Large intestine (tissue), 3 donors: ENCODE results near the gene CCDC146. TPM values are rescaled to one million over a fixed set of nuclear protein-coding genes. Genes with fewer than 3 reads are reported as not detected.

Experiments used
- DNase-seq, 2 donors: peaks; one replicate each; pipeline versions ENCODE4 v3.0.0 to v3.0.0-alpha.2; 2013
- H3K27ac ChIP-seq: one replicate; pipeline ENCODE4 v1.5.1; 2013; ENCODE audit warnings: low read length
- H3K27me3 ChIP-seq: 2 replicates; pipeline ENCODE4 v1.6.1; 2013; ENCODE audit warnings: low read length; ENCODE audit not compliant: control insufficient read depth, insufficient read depth
- H3K36me3 ChIP-seq: 2 replicates; pipeline ENCODE4 v1.6.1; 2013; ENCODE audit warnings: low read length; ENCODE audit not compliant: control insufficient read depth, insufficient read depth
- H3K4me1 ChIP-seq: one replicate; pipeline ENCODE4 v1.6.1; 2013; ENCODE audit warnings: low read length; ENCODE audit not compliant: control insufficient read depth, insufficient read depth
- H3K4me3 ChIP-seq: one replicate; pipeline ENCODE4 v1.5.1; 2013; ENCODE audit warnings: low read length
- H3K9me3 ChIP-seq: one replicate; pipeline ENCODE4 v1.6.1; 2013; ENCODE audit warnings: mild to moderate bottlenecking, low read depth, low read length, moderate library complexity; ENCODE audit not compliant: control insufficient read depth
- WGBS: methylation state at CpG from one replicate; pipeline ENCODE4 v1.1.5; 2013; ENCODE audit warnings: low lambda C conversion rate; ENCODE audit not compliant: insufficient coverage; 5-methylcytosine and 5-hydroxymethylcytosine counted together
- polyA plus RNA-seq: library from polyadenylated mRNA; unstranded; fragments of 120-200 nt; gene quantifications from one replicate; pipeline ENCODE4 v1.2.1, GENCODE V29; 2013

The CCDC146 gene
- polyA plus RNA-seq, 1 donor, result 13.4 TPM

DNA sequence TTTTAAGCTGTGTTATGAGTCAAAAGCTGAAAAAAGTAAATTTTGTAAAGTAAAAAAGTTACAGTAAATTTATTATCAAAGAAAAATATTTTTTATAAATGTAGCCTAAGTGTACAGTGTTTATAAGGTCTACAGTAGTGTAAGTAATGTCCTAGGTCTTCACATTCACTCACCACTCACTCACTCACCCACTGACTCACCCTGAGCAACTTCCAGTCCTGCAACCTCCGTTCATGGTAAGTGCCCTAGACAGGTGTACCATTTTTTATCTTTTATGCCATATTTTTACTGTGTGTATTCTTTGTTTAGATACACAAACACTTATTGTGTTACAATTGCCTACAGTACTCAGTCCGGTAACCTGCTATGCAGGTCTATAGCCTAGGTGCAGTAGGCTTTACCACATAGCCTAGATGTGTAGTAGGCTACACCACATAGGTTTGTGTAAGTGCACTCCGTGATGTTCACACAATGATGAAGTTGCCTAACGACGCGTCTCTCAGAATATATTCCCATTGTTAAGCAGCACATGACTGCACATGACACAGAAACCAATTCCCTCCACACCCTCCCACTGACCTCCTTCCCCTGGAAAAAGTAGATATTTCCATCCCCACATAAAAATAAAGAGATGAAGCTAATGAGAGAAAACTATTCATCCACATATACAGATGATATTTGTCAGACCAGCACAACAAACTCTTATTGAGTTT is 122.0 kb downstream of the CCDC146 start:
- WGBS, result no CpG with 5 or more reads among the region's 6 CpGs
- no peaks in the 10 kb centered on the region for H3K36me3 ChIP-seq
- no peaks in the 10 kb centered on the region for H3K27me3 ChIP-seq
- H3K27ac ChIP-seq, result no peak overlapping the region
- H3K4me3 ChIP-seq, result no peak overlapping the region
- no peaks in the 10 kb centered on the region for H3K9me3 ChIP-seq
- peaks cover 3% of the 10 kb centered on the region for H3K4me1 ChIP-seq
- no peak for DNase-seq

DNA sequence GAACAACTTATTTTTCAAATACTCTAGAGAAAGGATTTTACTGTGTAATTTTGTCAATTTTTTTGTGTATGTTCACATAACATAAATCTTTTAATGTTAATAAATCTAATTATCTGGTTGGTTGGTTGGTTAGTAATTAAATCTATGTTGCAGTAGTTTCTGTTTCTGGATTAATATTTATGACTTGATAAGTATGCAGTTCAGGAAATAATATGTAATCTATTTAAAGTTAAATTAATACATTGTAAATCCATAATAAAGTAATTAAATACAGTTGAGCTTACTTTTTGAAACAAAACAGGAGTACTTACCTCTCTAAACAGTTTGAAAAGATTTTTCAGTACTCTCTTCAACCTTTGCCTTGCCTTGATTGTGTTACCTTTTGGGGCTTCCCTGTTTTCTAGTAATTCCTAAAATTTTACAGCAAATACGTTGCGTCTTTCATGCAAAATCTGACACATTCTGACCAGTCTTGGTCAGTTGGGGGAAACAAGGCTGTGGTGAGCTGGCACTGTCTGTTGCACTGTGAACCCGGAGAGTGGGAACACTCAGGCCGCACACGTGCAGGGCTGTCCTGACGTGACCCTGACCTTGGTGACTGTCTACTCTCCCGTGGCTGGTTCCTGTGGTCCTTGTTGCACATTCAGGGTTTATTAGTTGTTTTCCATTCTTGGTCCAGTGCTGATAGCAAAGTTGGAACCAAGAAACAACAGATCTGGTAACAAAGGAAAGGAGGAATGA is 122.8 kb downstream of the CCDC146 start:
- no peak overlapping the region for H3K4me3 ChIP-seq
- peak in 1 of 2 donors; percentile 14 for DNase-seq
- H3K27me3 ChIP-seq, result no peaks in the 10 kb centered on the region
- H3K36me3 ChIP-seq, result no peaks in the 10 kb centered on the region
- H3K27ac ChIP-seq, result no peak overlapping the region
- peaks cover 3% of the 10 kb centered on the region for H3K4me1 ChIP-seq
- H3K9me3 ChIP-seq, result no peaks in the 10 kb centered on the region
- WGBS, result no CpG with 5 or more reads among the region's 7 CpGs

DNA sequence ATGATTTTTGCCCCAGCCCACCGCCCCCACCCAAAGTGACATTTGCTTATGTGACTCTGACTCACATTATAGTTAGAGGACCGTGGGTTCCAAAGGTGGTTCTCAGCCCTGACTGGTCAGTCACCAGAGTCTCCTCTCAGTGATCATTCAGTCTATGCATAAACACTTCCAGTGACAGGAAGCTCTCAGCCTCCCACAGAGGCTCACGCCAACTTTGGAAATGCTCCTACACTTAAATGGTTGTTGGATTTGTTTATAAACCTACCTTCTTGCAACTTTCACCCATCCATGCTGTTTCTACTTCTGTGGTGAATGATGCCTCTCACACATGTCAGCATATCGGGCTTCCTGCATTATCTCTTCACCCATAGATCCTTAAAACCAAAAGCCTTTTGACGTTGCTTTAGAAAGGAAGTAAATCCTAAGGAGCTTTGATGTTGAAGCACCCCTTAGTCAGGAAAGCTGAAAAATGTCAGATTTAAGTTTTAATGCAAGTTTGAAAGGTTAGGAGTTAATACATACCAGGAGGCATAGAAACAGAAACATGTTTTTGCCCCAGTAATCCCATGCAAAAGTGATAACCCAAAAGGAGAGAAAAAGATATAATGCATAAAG is 123.7 kb downstream of the CCDC146 start:
- DNase-seq, result no peak
- no peaks in the 10 kb centered on the region for H3K9me3 ChIP-seq
- WGBS, result no CpG with 5 or more reads among the region's 5 CpGs
- no peaks in the 10 kb centered on the region for H3K36me3 ChIP-seq
- H3K27ac ChIP-seq, result no peak overlapping the region
- H3K4me3 ChIP-seq, result no peak overlapping the region
- peaks cover 3% of the 10 kb centered on the region for H3K4me1 ChIP-seq
- no peaks in the 10 kb centered on the region for H3K27me3 ChIP-seq

DNA sequence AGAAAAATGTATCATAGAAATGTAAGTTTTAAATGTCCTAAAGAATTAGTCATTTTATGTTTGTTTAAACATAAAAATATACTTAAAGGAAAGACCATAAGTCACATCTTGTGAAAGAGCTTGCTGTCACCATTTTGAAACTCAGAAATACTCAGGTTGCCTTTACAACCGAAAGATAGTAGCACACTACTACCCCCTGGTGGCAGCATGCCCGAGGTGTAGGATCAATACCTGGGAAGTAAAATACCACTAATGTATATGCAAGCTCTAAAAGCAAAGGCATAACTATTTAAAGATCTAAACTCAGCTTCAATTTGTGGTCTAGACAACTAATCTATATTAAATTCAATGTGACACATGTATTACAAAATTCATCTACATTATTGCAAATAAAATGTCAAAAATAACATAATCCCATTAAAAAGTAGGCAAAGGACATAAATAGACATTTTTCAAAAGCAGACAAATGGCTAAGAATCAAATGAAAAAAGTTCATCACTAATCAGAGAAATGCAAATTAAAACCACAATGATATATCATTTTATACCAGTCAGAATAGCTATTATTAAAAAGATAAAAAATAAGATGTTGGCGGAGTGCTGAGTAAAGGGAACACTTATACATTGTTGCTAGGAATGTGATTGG is 124.9 kb downstream of the CCDC146 start:
- WGBS, result 0% methylated on average over 1 of the region's 3 CpGs

DNA sequence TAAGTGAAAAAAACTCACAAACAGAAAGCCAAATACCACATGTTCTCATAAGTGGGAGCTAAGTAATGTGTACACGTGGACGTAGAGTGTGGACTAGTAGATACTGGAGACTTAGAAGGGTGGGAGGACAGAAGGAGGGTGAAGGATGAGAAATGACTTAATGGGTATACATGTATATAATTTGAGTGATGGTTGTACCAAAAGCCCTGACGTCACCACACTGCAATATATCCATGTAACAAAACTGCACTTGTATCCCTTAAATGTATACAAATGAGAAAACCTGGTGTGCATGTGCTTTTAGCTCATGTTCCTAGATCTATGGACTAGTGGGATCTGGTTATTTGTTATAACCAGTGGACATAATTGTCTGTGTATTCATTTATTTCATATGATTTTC is 125.7 kb downstream of the CCDC146 start:
- no peaks in the 10 kb centered on the region for H3K27me3 ChIP-seq
- no peaks in the 10 kb centered on the region for H3K9me3 ChIP-seq
- WGBS, result no CpG with 5 or more reads among the region's 3 CpGs
- H3K27ac ChIP-seq, result no peak overlapping the region
- no peak overlapping the region for H3K4me3 ChIP-seq
- no peaks in the 10 kb centered on the region for H3K4me1 ChIP-seq
- DNase-seq, result no peak
- no peaks in the 10 kb centered on the region for H3K36me3 ChIP-seq

More for the DNA sequence above, 124.9 kb downstream of the CCDC146 start:
- H3K27me3 ChIP-seq, result no peaks in the 10 kb centered on the region
- H3K9me3 ChIP-seq, result no peaks in the 10 kb centered on the region
- peak; percentile 51 to 58 for DNase-seq
- H3K36me3 ChIP-seq, result no peaks in the 10 kb centered on the region
- peaks cover under 1% of the 10 kb centered on the region for H3K4me1 ChIP-seq
- H3K27ac ChIP-seq, result no peak overlapping the region
- H3K4me3 ChIP-seq, result no peak overlapping the region

DNA sequence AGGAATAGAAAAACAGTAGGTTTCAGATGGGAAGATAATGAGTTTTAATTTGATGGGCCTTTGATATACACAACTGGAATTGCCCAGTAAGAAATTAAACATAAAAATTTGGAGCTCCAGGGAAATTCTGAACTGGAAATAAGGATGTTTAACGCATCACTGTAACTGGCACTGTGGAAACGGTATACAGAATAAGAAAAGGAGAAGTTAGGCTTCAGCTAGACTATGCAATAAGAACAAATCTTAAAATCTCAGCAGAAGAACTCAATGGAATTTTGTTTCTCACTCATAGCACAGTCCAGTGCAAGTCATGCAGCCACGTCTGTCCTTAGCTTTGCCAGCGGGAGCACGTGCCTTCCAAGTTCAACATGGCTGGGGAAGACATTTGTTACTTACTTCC is 130.1 kb downstream of the CCDC146 start:
- DNase-seq, result no peak
- Histone ChIP-seq H3K9me3 (no peaks in the 10 kb centered on the region), H3K4me3 (no peak overlapping the region), H3K27me3 (no peaks in the 10 kb centered on the region), H3K27ac (no peak overlapping the region), H3K36me3 (no peaks in the 10 kb centered on the region), H3K4me1 (no peaks in the 10 kb centered on the region)
- WGBS, result 95% methylated on average over 4 of the region's 5 CpGs

DNA sequence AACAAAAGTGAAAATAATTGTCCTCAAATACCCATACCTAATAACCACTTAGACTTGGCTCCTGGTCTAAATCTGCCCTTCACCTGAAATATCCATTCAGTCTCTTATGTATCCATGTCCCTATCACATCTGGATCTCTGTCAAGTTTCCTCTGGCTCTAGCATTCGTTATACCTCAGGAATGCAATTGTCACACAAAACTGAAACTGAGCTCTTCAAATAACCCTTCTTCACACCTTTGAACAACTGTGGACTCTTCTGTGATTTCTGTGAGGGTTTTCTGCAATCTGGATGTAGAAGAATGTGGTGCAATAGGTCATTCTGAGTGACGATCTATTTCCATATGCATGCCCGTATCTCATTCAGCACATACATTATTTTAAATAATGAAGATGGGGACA is 130.7 kb downstream of the CCDC146 start:
- DNase-seq, result no peak
- H3K27me3 ChIP-seq, result no peaks in the 10 kb centered on the region
- H3K4me1 ChIP-seq, result no peaks in the 10 kb centered on the region
- no peaks in the 10 kb centered on the region for H3K36me3 ChIP-seq
- H3K27ac ChIP-seq, result no peak overlapping the region
- WGBS, result 100% methylated on average over 1 of the region's 3 CpGs
- no peak overlapping the region for H3K4me3 ChIP-seq
- no peaks in the 10 kb centered on the region for H3K9me3 ChIP-seq

DNA sequence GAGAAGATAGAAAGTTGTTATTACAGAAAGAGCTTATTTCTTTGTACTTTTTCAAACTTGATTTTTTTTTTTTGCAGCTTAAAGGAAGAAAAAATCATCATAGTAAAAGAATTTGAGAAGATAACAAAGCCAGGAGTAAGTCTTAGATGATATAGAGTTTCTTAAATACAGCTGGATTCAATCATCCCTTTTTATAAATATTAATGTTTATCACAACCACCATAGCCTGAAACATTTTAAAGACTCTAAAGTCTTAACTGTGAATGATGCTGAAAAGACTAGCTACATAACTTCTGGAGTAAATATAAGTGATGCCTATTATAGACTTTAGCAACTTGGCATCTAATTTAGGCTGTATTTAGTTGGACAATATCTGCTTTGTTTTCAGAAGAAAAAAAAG is 132.0 kb downstream of the CCDC146 start:
- Histone ChIP-seq H3K4me3 (no peak overlapping the region), H3K4me1 (no peaks in the 10 kb centered on the region), H3K9me3 (no peaks in the 10 kb centered on the region), H3K27me3 (no peaks in the 10 kb centered on the region), H3K36me3 (no peaks in the 10 kb centered on the region), H3K27ac (no peak overlapping the region)
- no peak for DNase-seq

DNA sequence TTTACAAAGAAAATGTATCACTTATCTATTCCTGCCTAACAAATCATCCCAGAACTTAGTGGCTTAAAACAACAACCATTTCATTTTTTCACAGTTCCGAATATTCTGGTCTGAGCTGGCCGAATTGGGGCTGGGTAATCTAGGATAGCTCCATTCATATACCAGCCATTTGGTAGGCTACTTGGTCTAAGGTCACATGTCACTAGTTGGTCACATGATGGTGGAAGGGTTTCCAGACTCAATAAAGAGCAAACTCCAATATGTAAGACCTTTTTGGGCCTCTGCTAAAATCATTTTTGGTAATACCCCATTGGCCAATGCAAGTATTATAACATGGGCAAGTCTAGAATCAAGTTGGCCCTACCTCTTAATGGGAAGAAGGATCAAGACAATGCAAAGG is 132.5 kb downstream of the CCDC146 start:
- WGBS, result no CpG with 5 or more reads among the region's 2 CpGs
- H3K27ac ChIP-seq, result no peak overlapping the region
- no peaks in the 10 kb centered on the region for H3K9me3 ChIP-seq
- no peak overlapping the region for H3K4me3 ChIP-seq
- DNase-seq, result no peak
- H3K36me3 ChIP-seq, result no peaks in the 10 kb centered on the region
- H3K4me1 ChIP-seq, result no peaks in the 10 kb centered on the region
- H3K27me3 ChIP-seq, result no peaks in the 10 kb centered on the region

DNA sequence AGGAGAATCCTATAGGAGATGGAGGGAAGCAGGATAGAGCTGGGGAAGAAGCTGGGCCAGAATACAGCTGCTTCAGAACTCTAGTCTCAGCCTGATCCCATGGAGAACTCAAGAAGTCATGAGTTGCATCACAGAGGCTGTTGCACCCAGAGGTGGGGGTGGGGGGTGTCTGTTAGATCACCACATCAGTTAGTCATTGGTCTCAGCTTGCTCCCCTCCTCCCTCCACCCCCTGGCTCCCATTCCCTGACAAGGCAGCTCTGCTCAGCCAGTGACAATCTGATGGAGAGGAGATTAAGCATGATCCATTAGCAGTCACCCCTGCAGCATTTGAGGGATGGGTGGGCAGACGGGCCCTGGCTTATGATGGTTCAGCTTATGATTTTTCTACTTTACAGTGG is 135.6 kb downstream of the CCDC146 start:
- no peak for DNase-seq
- H3K4me1 ChIP-seq, result no peaks in the 10 kb centered on the region
- WGBS, result no CpG with 5 or more reads among the region's 1 CpG

More for the DNA sequence above, 135.6 kb downstream of the CCDC146 start:
- no peak overlapping the region for H3K4me3 ChIP-seq
- H3K27me3 ChIP-seq, result no peaks in the 10 kb centered on the region
- H3K9me3 ChIP-seq, result no peaks in the 10 kb centered on the region
- H3K27ac ChIP-seq, result no peak overlapping the region
- H3K36me3 ChIP-seq, result no peaks in the 10 kb centered on the region
